ENCODE data around the gene SEPTIN8.

SEPTIN8 gene

DNA sequence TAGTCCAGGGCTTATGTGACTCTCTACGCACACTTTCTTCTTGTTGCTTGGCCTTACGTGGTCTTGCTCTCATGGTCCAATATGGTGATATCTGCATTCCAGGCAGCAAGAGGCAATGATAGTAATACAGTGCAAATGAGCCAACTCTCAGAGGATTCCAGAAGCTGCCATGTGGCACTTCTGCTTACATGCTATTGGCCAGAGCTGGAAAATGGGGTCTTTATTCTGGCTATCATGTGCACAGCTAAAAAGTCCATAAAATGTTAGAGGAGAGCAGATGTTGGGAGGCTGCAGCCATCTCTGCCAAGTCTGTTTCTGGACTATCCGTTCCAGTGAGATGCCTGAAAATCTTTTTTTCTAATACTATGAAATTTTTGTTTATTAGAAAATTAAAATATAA is 2.9 kb upstream of the SEPTIN8 start:
- no peak for DNase-seq

GRCh38 chr5:132778856-132779255 is 1.8 kb upstream of the SEPTIN8 start:
- no peak for DNase-seq

GRCh38 chr5:132778129-132778528 is 1.1 kb upstream of the SEPTIN8 start:
- no peak for DNase-seq

DNA sequence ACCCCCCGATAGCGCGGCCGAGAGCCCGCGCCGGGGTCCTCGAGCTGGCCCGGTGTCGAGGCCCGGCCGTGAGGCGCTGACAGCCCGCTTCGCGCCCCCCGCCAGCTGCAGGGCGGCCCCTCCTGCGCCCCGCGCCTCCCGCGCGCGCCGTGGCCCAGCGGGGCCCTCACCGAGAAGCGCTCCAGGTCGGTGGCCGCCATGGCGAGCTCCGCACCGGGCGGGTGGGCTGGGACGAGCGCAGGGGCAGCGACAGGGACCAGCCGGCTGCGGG is 166 bp downstream of the SEPTIN8 start:
- DNase-seq, result no peak

DNA sequence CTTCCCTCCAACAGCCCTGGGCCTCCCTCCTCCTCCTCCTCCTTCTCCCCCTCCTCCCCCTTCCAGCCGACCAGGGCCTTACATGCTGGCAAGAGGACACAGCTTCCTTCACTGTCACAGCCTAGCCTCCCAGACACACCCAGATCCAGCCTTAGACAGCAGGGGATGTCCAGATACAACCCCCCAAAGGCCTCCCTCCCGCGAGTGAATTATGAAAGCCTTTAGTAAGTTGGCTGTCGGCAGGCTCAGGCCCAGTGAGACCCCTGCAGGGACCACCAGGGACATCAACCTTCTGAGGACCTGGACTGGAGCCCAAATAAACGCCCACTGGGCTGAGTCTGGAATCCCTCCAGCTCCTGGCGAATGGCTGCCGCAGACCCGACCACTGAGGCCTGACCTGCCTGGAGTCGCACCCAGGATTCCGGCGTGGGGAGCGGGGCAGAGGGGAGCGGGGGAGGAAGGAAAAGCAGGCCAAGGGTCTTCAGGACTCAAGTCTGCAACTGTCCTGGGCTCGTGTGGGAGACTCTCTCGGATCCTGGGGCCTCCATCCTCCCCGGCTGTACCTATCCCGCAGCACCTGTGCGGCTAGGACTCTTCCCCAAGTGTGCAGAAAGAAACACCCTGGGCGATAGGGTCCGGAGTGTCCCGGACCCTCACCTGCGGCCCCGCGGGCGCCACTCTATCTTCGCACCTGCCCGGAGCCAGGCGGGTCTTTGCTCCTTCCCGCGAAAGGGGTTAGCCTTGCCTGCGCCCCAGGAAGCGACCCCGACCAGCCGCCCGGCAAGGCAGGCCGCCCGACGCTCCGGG is 705 bp downstream of the SEPTIN8 start:
- no peak for DNase-seq

DNA sequence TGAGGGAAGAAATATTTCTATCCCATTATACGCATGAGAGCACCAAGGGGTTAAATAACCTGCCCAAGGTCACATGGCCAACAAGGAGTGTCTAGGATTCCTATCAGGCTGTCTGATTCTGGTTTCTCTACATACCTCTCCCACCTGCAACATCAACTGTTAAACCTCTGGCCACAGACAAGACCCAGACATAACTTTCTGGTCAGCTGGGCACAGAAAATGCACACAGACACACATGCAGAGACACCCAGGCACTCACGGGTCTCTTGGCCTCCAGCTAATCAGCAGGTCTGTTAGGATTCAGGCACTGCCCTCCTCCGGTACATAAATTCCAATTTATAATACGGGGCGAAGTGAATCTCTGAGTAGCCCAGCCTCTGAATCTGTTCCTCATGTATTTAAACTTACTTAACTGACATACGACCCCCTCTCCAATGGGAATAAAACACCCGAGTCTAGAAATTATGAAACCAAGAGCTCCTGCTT is 1.5 kb downstream of the SEPTIN8 start:
- no peak for DNase-seq

DNA sequence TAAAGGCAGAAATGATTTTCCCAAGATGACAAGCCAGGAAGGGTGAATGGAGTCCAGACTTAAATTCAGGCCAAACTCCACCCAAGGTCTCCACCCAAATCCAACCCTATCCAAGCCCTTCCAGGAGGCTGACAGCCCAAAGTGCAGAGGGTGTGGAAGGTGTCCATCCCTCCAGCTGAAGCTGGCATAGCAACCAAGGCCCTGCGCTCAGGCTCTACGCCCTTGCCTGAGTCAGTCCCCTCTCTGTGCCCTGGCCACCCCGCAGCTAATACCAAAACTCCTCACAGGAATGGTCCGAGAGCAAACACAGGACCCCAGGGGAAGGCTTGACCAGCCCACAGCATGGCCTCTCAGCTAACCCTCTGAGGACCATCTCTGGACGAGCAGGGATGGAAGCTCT is 2.1 kb downstream of the SEPTIN8 start:
- no peak for DNase-seq

- no peak for DNase-seq
Measured at GRCh38 chr5:132774406-132774805, 2.6 kb downstream of the SEPTIN8 start.

DNA sequence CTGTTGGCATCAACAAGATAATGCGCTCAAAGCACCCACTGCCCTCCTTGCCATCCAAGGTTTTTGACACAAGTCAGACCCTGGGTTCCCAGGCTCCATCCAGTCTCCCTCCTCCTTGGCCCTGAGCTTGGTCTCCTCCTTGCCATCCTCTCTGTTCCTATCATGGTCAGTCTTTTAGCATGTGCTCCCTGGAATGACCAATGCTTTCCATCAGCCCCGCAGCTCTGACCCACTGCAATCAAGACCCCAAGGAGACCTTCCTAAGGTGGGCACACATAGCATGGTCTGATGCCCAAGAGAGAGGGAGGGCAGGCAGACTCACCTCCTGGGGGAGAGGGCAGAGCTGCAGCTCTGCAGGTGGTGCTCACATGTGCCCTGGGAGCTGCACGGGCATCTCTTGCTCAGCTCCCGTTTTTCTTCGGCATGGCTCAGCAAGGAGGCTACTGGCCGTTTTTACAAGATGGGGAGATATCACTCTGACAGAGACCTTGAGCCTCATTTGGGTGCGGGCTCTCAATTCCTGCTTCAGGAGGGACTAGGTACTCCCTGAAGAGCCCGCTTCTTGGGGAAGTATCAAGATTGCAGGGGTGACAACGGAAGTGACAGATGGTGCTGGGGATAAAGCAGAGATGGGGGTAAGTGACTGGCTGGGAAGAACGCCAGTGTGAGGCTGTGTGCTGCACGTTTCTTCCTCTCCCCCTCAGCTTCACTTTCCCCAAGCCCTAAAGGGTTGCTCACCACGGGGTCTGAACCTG is 3.3 kb downstream of the SEPTIN8 start:
- DNase-seq, result no peak

DNA sequence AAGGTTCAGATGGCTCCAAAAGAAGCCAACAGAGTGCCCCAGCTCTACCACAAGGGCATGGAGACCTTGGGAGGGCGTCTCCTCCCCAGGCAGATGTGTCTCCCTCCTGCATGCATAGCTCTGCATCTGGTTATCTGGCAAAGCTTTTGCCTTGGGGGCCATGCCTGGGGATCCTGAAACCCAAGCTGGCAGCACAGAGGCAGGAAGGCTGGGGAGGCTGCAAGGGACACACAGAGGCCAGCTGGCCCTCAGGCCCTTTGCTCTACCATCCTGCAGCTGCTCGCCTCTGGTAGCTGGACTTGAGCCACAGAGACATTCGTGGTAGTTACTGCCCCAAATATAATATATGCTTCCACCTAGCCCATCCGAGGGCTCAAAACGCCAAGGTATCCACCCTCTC is 3.9 kb downstream of the SEPTIN8 start:
- no peak for DNase-seq

DNA sequence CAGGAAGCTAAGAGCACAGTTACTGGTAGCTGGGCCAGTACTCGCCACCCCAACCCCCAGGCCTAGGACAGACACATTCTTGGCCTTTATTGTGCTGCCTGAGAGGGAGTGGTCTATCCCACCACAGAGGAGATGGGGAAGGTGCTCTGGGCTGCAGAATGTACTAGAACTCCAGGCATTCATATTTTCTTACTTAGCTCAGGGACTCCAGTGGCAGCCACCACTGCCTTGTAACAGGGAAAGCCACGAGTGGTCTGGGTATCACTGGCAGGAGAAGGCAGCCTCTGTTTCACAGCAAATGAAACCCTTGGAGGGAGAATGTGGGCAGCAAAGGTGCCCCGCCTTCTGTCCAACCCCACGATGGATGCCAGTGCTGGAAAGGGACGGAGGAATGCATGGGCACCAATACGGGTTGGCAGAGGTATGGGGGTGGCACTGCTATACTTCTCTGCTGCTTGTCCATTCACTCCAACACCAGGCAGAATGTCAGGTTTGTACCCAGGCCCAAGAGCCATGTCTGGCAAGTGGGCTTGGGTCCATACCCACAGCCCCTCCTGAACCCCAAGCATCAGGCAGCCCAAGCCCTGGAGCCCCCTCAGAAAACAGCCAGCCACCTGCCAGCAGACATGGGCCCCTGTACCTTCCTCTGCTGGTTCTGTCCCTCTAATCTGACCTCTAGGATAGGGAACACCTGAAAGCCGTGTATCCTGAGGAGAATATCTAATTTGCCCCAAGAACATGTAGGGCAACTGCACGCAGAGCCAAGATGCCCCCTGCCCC is 4.6 kb downstream of the SEPTIN8 start:
- no peak for DNase-seq

GRCh38 chr5:132771503-132771998 is 5.5 kb downstream of the SEPTIN8 start:
- DNase-seq, result no peak

DNA sequence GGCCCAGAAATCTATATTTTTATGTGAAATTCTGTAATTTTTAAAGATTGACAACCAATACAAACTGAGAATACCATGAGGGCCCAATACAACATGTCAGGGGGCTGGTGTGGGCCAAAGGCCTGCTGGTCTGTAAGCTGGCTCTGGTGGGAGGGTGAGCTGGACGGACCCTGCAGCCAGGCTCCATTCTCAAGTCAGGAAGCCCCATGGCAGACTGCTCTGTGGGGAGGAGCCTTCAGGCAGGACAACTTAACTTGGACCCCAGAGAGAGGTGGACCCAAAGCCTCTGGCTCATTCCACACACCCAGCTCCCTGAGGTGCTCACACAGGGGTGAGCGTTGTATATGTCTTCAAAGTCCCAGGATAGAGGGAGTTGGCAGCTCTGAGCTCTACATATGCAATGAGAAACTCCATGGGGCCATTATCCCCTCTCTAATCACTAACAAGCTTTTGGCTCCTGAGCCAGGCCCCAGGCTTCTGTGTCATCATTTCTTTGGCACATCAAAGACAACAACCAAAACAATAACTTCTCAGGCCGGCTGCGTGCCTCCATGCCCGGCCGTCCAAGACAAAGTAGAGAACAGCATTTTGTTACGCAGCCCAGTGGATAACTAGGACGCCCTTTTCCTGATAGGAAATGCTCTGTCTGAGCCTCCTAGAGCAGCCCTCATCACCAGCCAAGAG is 6.4 kb downstream of the SEPTIN8 start:
- DNase-seq, result no peak

DNA sequence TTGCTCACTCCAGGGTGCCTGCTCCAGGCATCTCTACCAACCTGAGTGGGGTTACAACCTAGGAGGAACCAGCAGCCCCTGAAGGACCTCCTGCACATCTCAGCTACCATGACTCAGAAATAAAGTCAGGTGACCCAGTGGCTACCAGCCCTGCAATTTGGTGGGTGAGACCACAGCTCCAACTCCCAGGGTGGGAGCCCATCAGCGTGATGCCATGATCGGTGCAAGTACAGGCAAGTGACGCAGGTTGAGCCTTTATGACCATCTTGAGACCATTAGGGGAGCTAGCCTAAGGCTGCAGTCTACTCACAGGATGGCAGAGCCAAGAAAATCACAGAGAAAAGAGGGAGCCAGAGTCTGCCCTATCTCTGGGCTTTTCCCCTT is 8.6 kb downstream of the SEPTIN8 start:
- no peak for DNase-seq

DNA sequence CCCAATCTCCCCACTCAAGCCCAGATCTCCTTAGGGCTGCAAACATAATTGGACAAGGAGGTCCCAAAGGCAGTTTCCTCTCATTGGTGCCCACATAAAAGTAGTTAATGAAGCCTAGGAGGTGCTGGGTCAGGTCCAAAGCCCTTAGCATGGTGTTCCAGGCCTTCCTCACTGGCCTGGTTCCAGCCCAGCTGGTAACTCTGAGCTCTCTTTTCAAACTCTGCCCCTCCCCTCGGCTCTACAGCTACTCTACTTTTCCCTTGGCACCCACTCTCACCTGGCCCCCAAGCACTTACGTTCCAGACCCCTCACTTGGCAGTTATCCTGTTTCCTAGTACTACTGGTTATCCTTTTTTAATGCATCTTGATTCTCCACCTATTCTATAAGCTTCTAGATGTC is 9.9 kb downstream of the SEPTIN8 start:
- DNase-seq, result no peak

- DNase-seq, result no peak
Measured at GRCh38 chr5:132766806-132767055, 10.3 kb downstream of the SEPTIN8 start.

DNA sequence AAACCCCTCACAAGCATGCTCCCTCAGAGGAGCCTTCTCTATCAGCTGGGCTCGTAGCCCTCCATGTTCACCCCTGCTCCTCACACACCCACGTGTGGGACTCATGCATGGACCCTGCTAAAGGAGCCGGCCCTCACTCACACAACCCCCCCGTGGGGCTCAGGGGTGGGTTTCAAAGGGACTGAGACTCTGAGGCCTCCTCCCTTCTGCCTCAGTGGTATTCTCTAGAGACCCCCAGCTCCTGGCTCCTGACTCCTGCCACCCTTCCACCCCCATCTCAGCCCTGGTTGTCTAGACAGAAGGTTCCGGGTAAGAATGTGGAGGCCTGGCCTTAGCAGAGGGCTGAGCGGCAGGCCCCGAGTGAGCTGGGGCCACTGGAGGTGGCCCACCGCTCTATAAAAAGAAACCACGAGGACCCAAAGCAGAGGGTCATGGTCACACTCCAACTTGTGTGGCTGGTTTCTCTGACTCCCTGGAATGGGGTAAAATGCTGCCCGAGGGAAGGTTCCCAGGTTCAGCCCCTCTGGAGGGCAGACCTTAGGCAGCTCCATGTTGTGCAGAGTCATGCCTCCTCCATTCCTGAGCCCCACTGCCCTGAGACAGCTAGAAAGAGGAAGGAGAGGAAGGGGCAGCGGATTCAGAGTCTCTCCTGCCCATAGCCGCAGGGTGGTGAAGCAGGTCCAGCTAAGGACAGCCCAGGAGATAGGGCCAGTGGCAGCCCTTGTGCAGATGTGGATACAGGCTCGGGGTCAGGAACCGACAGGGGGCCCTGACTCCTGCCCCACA is 10.8 kb downstream of the SEPTIN8 start:
- DNase-seq, result no peak

GRCh38 chr5:132765311-132766019 is 11.6 kb downstream of the SEPTIN8 start:
- DNase-seq, result no peak

DNA sequence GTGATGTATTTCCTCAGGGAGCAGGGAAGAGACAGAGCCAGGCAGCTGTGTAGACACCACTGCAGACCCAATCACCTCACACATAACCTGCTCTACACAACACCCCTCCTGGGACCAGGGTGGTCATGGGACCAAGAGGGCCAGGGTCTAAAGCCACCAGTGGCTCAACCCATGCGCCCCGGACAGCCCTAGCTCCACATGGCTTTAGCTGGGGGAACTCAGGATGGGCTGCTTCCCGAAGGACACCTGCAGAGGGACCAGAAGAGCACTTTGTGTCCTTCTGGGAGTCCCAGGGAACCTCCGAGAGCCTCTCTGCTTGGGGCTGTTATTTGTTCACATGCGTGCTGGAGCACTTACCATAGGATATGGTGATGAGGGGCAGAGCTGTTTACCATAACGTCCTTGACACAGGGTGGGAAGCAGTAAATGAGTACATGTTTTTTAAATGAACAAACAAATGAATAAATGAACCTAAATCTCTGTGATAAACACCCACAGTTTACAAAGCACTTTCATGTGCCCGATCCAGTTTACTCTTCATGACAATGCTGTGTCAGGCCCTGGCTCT is 12.3 kb downstream of the SEPTIN8 start:
- DNase-seq, result no peak

DNA sequence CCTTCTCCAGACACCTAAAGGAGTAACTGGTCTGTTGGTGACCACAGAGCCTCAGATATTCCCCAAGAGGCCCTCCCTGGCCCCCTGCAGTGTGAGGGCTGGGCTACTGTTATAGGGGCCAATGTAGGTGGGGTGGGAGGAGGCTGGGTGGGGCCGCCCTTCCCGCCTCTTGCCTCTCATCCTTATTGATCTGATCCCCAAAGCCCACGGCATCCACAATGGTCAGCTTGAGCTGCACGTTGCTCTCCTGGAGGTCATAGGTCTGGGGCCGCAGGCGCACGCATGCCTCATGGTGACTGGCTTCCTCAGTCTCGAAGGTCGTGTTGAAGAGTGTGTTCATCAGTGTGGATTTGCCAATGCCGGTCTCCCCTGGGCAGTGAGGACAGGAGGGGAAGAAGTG is 13.0 kb downstream of the SEPTIN8 start:
- no peak for DNase-seq
